HK-2 (cell line): ENCODE measurements around the gene RNASEH2B.

Experiments used
- DNase-seq: peaks from one replicate; pipeline ENCODE4 v3.0.0-alpha.2; 2018; ENCODE audit not compliant: unreplicated experiment

Gene RNASEH2B, protein sequence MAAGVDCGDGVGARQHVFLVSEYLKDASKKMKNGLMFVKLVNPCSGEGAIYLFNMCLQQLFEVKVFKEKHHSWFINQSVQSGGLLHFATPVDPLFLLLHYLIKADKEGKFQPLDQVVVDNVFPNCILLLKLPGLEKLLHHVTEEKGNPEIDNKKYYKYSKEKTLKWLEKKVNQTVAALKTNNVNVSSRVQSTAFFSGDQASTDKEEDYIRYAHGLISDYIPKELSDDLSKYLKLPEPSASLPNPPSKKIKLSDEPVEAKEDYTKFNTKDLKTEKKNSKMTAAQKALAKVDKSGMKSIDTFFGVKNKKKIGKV

DNA sequence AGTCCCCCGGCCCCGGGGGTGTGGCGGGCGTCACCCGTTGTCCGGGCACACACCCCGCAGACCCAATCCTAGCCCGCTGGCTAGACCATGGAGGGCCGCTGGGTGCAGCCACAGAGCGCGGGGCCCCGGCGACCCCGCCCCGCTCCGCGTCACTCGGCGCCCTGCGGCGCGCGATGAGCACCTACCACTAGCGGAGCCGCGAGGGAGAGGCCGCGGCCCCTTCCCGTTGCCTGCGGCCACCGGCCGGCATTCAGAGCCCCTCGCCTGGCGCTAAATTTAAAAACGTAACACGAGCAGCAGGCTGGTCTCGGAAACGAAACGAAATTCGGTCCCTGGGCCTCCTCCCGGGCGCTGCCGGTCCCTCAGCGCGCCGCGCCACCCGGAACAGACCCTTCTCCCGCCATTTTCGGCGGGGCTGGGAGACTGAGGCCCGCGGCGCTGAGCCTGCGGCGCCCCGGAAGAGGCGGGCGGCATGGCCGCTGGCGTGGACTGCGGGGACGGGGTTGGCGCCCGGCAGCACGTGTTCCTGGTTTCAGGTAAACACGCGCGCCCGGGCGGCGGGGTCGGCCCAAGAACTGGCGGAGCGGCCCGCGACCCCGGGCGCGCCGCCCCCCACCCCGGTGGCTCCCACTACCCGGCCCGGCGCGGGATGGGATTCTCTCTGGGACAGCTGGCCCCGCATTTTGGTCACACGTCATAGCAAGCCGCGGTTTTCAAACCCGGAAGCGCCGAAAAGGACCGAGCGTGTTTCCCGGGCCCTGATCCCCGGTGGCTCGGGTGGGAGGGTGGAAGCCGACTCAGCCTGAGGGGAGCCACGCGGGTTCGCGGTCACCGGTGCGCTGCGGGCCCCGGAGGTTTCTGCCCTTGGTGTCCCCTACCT, at the start of gene RNASEH2B:
Gene RNASEH2B, plus strand, starts transcription at position 187 of the 880 bp plus-strand sequence. Its CDS starts 286 bp downstream, at position 473.
- peak; percentile 73 for DNase-seq

DNA sequence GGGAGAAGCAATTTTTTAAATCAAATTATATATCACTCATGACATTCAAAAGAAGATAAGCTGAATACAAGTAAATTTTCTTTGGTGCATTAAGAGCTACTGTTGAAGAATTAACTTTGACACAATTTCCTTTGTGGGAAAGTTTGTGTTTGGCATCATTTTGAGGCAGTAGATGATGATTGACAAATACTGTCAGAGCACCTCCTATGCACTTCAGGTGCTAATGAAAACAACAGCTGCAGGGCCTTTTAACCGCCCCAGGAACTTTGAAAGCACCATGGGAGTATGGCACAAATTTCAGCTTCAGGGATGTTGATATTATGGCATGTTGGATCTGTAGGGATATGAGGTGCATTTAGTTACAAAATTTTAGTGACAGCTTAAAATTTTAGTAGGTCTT, 45.1 kb upstream of the RNASEH2B start:
- DNase-seq = no peak

DNA sequence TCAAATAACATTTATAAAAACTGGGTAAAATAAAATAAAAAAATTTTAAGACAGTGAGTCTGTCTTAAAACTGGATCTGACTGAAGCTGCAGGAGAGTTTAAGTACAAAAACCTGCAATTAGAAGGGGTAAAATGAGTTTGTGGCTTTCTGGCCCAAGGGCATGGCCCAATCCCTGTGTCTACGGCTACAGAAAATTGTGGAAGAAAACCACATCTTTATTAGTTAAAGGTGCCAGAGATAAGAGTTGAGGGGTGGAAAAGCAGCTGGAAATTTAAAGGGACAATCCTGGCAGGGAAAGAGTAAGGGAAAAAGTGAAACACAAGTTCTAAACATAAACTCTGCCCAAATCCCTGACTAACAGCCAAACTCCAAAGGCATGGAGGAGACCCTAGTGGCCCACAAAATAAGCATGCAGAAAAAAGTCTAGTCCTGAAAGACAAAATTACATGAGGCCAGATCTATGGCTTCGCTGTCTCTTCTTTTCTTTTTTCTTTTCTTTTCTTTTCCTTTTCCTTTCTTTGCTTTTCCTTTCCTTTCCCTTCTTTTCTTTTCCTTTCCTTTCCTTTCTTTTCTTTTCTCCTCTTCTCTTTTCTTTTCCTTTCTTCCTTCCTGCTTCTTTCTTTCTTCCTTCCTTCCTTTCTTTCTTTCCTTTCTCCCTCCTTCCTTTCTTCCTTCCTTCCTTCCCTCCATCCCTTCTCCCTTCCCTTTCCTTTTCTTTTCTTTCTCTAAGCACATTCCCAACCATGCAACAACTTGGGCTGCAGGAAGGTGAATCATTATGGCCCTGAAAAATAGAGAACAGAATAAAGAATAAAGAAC, 42.6 kb upstream of the RNASEH2B start:
- no peak for DNase-seq

DNA sequence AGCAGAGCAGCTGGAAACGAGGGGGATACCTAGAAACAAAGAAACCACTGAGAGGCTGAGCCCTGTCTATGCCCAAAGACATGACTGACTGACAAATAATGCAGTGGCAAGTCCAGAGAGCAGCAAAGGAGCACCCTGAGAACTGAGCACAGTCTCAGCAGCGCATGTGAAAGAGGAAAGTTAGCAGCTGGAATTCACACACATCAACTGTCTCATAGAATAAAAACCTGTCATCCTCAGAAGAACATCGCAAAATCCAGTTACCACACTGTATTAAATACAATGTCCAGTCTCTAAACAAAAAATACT, 42.0 kb upstream of the RNASEH2B start:
- no peak for DNase-seq

DNA sequence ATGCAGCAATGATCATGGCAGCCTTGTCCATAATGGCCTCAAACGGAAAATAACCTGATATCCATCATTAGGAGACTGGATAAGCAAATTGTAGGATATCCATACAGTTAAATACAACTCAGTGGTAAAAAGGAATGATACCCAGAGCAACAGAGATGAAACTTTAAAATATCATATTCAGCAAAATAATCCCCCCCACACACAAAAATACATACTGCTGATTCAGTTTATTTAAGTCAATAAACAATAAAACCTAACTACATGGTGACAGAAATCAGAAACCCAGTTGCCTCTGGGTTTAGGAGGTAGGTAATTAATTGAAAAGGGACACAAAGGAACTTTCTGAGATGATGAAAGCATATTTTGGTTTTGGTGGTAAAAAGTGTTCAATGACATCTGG, 38.2 kb upstream of the RNASEH2B start:
- no peak for DNase-seq

DNA sequence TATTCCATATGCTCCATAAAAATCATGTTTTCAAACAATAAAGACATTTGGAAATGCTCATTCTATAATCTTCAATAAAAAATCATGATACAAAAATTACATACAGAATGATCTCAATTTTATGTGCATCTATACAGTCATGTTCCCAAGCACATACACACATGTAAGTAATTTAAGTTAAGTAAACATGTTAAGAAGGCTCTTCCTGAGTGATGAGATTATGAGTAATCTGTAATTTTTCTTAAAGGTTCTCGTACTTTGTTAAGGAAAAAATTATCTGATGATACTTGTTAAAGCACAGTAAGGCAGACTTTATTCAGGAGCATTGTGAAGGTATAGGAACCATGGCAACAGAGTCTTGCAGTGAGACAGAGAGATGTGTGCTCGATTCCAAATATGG, 36.1 kb upstream of the RNASEH2B start:
- DNase-seq = no peak

DNA sequence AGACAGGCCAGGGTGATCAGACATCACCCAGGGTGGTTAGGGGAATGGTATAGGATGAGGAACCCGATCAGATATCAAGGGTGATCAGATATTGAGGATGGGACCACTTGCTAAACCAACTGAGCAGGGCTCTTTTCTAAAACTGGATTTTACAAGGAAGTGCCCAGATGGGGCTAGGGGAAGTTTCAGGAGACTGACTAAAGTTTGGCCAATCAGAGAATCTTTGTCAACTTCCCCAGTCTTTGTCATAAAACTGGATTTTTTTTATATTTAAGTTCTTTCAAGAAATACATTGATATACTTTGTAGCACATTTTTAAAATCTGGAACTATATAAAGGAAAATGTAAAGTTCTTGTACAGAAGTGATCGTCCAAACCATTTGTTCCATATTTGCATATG, 35.6 kb upstream of the RNASEH2B start:
- no peak for DNase-seq

DNA sequence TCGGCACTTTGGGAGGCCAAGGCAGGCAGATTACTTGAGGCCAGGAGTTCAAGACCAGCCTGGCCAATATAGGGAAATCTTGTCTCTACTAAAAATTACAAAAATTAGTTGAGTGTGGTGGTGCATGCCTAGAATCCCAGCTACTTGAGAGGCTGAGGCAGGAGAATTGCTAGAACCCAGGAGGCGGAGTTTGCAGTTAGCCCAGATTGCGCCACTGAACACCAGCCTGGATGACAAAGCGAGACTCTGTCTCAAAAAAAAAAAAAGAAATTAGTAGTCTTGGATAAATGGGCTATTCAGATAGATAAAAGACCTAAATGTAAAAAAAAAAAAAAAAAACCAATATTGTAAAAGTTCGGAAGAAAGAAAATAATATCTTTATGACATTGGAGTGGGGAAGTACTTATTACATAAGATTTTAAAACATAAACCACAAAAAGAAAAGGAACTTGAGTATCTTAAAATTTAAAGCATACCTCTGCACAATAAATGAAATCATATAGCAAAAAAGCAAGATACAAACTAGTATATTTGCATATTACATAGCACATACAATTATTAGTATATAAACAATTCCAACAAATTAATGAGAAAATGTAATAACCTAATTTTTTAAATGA, 26.7 kb upstream of the RNASEH2B start:
- DNase-seq = no peak

DNA sequence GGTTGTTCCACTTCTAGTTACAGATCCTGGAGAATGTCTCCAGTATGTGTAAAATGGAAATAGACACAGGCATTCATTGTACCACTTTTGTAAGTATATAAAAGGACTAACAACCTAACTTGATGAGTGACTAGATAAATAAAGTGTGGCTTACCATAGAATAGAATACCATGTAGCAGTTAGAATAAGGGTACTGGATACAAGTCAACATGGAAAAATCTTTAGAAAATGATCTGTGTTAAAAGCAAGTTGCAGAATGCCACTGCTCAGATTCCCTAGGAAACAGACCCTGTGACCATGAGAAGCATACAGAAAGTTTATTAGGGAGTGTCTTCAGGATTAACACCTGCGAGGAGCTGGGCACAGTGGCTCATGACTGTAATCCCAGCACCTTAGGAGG, 25.9 kb upstream of the RNASEH2B start:
- DNase-seq = no peak

DNA sequence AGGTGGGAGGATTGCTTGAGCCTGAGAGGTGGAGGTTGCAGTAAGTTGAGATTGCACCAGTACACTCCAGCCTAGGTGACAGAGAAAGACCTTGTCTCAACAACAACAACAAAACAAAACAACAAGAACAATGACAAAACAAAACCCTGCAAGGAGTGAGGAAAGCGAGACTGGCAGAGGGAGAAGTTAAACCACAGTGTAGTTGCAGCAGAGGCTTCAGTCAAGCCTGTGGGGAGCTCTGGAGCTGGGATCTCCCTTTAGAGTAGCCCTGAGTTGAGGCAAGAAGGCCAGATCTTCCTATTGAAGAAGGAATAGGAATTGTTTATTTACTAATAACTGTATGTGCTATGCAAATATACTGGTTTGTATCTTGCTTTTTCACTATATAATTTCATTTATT, 25.3 kb upstream of the RNASEH2B start:
- DNase-seq = no peak

DNA sequence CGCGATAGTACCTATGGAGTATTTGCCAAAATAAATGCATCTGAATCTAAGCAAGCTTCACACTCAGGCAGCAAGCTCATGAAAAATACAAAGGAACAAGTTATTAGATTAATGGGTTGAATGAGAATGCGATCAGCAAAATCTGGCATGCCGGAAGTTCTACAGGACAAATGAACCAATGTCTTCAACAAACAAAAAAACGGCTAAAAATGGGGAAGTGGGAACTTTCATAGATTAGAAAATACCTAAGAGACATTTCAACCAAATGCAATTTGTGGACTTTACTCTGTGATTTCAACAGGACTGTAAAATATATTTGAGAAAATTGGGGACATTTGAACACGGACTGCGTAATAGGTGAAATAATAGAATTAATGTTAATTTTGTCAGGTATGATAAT, 22.4 kb upstream of the RNASEH2B start:
- no peak for DNase-seq

DNA sequence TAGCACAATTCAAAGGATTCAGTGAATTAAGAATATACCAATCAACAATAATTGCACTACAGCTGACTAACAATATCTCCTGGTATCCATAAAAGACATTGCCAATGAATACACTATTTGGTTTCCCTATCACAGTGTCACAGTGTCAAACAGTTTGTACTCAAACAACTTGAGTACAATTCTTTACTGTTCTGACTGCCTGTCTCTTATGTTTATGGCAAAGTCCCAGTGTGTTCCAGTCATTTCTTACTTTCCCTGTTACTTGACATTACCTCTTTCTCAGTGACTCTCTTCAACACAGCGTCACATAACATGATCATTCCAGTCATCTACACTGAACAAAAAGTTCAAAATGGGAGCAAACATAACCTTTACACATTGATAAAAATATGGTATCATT, 21.2 kb upstream of the RNASEH2B start:
- DNase-seq = no peak

DNA sequence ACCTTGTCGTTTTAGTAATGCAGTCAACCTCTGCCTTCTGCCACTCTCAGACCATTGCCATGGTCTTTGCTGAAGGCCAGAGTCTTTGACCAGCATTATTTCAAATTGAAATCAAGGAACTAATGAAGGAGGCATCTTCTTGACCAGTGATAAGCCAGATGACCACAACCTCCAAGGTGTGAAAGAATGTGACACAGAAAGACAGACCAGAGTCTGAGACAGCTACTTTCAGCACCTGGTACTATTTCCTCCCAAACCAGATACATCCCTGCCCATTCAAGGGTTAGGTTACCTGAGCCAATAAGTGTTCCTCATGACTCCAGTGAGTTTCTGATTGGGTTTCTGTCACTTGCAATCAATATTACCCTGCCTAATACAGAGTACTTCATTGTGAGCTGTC, 20.3 kb upstream of the RNASEH2B start:
- no peak for DNase-seq

DNA sequence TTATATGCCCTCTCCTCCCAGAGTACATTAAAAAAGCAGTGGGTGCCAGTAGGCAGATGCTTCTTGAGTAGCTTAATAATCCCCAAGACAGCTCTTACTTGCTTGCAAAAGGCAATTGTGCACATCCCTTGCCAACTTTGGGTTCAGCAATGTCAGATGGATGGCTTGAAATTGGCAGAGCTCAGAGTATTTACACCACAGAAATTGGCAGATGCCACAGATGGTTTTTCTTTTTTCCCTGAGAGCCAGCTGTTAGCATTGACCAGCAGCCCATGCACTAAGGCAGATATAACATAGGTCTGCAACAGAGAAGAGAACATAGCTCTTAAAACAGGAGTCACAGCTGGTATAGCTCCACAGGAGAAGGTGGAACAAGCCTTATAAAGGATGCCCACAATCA, 18.4 kb upstream of the RNASEH2B start:
- no peak for DNase-seq

DNA sequence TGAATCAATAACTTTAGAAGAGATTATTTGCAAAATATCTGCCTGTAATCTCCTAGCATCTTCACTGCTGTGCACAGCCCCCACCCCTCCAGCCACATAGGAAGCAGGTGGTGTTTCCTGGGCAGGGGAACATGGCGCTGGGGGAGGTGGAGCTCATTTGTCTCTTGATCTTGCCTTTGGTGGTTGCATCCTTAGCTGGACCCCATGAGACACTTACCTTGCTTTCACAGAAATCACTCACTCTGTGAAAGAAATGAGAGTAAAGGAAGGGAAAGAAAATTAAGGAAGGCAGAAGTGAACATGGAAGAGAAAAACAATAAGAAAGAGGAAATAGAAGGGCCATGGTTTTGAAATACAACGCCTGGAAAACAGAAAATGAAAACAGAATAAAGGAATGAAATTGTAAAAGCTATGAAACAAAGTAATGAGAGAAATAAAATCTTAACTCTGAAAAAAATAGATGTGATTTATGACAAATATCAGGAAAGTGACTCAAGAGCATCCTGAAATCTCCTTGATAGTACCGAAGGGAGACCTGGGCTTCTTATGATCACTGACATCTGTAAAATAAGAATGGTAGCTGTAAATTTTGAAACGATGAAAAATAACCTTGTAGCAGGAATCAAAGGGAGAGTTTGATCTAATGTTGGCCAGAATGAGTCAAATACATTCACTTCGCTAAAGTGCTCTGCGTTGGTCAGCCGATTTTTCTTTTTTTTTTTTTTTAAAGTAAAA, 17.2 kb upstream of the RNASEH2B start:
- DNase-seq = no peak

DNA sequence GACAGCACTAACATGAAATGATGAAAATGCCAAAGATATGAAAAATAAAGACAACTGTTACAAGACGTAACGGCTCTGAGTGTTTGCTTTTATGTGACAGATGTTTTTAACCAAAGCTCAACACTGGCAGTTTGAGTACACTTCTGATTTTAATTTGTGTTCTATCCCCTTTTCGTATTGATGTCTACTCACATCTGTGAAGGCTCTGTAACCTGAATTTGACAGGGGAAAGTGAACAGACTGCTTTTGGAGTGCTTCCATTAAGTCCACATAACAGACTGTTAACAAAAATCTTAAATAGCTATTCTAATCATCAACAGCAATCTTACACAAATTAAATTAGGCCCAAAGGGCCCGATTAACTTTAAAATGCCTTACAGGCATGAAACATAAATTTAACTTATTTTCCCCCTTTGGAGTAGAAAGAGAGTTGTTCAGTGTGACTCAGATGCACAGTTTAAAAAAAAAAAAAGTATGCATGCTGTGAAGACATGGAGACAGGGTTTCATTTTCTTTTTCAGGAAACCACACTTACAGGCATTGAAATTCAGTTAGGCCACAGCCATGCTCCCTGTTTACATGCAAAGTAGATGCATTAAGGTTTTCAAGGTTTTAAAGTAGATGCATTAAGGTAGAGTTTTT, 16.3 kb upstream of the RNASEH2B start:
- DNase-seq = no peak

DNA sequence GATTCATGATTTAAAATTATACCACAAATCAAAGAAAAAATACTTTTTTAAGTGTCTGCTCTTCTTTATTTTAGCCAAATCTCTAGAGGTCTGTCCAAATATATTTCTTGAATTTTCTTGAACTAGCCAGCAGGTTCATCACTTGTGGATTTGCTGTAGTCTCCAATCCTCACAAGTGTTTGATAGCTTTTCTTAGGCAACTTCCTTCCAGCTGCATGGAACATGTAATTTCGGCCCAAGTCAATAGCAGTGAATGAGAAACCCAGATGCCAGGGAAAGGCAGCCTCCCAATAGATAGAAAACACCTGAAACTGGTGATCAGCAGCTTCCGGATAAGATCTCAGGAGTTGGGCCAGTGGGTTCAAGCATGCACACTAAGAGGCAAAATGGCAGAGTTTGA, 15.6 kb upstream of the RNASEH2B start:
- DNase-seq = no peak

DNA sequence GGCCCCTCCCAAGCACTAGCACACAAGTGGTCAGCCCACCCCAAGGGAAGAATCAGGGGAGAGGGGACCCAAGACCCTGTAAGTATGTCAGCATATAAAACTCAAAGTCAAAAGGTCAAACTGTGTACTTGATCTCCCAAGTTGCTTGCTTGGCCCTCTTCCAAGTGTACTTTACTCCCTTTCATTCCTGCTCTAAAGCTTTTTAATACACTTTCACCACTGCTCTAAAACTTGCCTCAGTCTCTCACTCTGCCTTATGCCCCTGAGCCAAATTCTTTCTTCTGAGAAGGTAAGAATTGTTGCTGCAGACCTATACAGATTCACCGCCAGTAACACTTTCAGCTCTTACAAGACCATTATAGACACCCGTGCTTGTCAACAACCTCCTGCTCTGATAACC, 15.1 kb upstream of the RNASEH2B start:
- DNase-seq = no peak

DNA sequence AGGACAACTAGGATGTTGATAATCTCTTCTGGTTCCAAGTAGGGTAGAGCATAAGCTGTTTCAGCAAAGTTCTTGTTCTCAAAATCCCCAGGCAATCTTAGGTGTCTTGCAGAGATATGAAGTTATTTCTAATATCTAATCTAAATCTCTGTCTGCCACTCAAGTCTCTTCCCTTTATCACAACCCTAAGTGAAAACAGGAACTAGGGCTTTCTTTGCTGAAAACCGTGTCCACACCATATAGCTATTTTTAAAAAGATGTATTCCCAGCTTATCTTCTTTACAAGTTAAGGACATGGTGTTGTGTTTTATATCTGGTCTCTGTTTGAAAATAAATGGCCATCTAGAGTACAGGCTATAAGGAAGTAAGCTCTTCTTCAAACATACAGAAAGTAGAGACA, 11.3 kb upstream of the RNASEH2B start:
- DNase-seq = no peak

DNA sequence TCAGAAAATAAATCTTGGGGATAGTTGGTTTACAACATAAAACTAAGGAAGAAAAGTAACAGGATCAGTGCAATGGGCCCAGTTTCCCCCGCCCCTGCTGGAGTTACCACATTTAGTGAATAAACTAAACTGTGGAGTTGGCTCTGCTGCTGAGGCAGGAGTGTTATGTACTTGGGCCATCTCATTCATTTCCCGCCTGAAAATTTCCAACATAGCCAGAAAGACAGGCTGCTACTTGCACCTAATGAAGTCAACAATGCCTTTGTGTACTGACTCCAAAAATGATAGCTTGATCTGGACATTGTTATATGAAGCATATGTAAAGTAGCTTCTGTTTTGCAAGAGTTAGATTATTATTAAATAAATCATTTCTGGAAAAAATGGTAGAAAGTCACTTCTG, 7.9 kb upstream of the RNASEH2B start:
- no peak for DNase-seq

DNA sequence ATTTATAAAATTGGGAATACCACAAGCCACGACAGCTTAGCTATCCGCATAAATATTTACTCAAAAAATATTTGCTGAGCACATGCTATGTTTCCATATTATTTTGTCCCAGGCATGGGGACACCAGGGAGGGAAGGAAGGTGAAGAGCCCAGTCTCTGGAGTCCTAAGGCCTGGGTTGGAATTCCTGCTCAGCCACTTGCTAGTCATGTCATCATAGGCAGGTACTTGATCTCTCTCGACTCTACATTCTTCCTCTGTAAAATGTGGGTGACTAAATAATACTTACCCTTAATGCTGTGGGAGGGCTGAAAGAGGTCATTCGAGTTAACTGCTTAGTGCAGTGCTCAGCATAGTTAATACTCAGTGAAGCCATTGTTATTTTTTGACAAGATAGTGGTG, 4.3 kb upstream of the RNASEH2B start:
- DNase-seq = no peak
